HCT116 (cell line): ENCODE results near the gene TRIM41. TPM values are rescaled to one million over a fixed set of nuclear protein-coding genes. Genes with fewer than 3 reads are reported as not detected.

ENCODE experiments used
- ATAC-seq: fragments of 200-7000 bp; cut with Tn5 transposase; 2 replicates; pipeline ENCODE4 v1.9.1; 2020; ENCODE audit warnings: mild to moderate bottlenecking, moderate library complexity
- BruUV-seq: library from RNA; stranded (reverse); fragments of 400-500 nt; replicated peaks from 2 replicates; lab custom pipeline; 2021; lab: Mats Ljungman, UMichigan
- CTCF ChIA-PET: fragments of 300-600 bp; sonication (Branson Sonifier 250); formaldehyde crosslinking; loops from one replicate; lab custom pipeline; 2021; ENCODE audit warnings: antibody characterized with exemption; lab: Charles Lee
- POLR2A ChIA-PET: fragments of 300-600, 350-600 bp; sonication (Branson Sonifier 250); formaldehyde crosslinking; loops from one replicate; lab custom pipeline; 2021; ENCODE audit warnings: antibody characterized with exemption; lab: Charles Lee
- RAD21 ChIA-PET, 2 experiments: fragments of 300-600 bp; sonication (Branson Sonifier 250); formaldehyde crosslinking; loops; one replicate each; lab custom pipeline; 2023; ENCODE audit warnings: low total read pairs in 2 of 2; ENCODE audit not compliant: uncharacterized antibody in 2 of 2, unreplicated experiment in 2 of 2, low non-redundant PET in 1 of 2; lab: Charles Lee
- DNase-seq: peaks from one replicate; pipeline ENCODE4 v3.0.0-alpha.2; 2010; ENCODE audit warnings: low read depth, low spot score
- H2AFZ ChIP-seq: fragments of 200-600 bp; shearing (Covaris generic), sonication (generic); 2 replicates; pipeline ENCODE4 v1.6.1; 2017; ENCODE audit warnings: low read depth, mixed run types, mixed read lengths, antibody characterized with exemption, low read length; ENCODE audit not compliant: poor library complexity, severe bottlenecking
- H3K27ac ChIP-seq: 2 replicates; pipeline ENCODE4 v1.5.1; 2012; ENCODE audit warnings: low read depth, low read length
- H3K27me3 ChIP-seq: fragments of 200-600 bp; sonication (generic); 2 replicates; pipeline ENCODE4 v1.6.1; 2016; ENCODE audit warnings: mixed run types, low read length, mixed read lengths; ENCODE audit not compliant: insufficient read depth
- H3K36me3 ChIP-seq, 2 experiments: fragments of 200-500 bp in 1 of 2; fragments of 200-600 bp in 1 of 2; sonication (Bioruptor generic) in 1 of 2; sonication (generic) in 1 of 2; 2 replicates each; pipeline versions ENCODE4 v1.5.1 to v1.6.1; 2014 to 2016; ENCODE audit warnings: low read length in 2 of 2, inconsistent platforms in 1 of 2, mixed read lengths in 1 of 2, mixed run types in 1 of 2; ENCODE audit not compliant: insufficient read depth in 2 of 2, control insufficient read depth in 1 of 2
- H3K4me1 ChIP-seq, 2 experiments: fragments of 200-600 bp in 1 of 2; sonication (generic) in 1 of 2; 2 replicates each; pipeline versions ENCODE4 v1.5.1 to v1.6.1; 2012 to 2017; ENCODE audit warnings: low read length in 2 of 2, inconsistent platforms in 1 of 2, mild to moderate bottlenecking in 1 of 2, mixed read lengths in 1 of 2, mixed run types in 1 of 2, moderate library complexity in 1 of 2; ENCODE audit not compliant: insufficient read depth in 2 of 2, control insufficient read depth in 1 of 2
- H3K4me2 ChIP-seq: fragments of 200-600 bp; sonication (generic); 2 replicates; pipeline ENCODE4 v1.6.1; 2017; ENCODE audit warnings: mixed run types, low read length, mixed read lengths
- H3K4me3 ChIP-seq, 2 experiments: fragments of 200-600 bp in 1 of 2; sonication (generic) in 1 of 2; replicated peaks in 1 of 2; 2 replicates each; pipeline ENCODE4 v1.5.1; 2011 to 2016; ENCODE audit warnings: low read length in 2 of 2, control low read depth in 1 of 2, low read depth in 1 of 2, mild to moderate bottlenecking in 1 of 2, mixed read lengths in 1 of 2, mixed run types in 1 of 2
- H3K79me2 ChIP-seq: fragments of 200-600 bp; sonication (generic); 2 replicates; pipeline ENCODE4 v1.6.1; 2017; ENCODE audit warnings: mild to moderate bottlenecking, mixed run types, low read length, moderate library complexity, mixed read lengths; ENCODE audit not compliant: insufficient read depth
- H3K9ac ChIP-seq: fragments of 200-600 bp; sonication (generic); 2 replicates; pipeline ENCODE4 v1.6.1; 2016; ENCODE audit warnings: low read length, mixed read lengths
- H3K9me2 ChIP-seq: fragments of 200-600 bp; sonication (generic), shearing (Covaris generic); 2 replicates; pipeline ENCODE4 v1.6.1; 2017; ENCODE audit warnings: mixed run types, mild to moderate bottlenecking, moderate library complexity; ENCODE audit not compliant: insufficient read depth
- H3K9me3 ChIP-seq, 2 experiments: fragments of 200-500 bp in 1 of 2; fragments of 200-600 bp in 1 of 2; sonication (Bioruptor generic) in 1 of 2; sonication (generic) in 1 of 2; 2 replicates each; pipeline ENCODE4 v1.6.1; 2014 to 2017; ENCODE audit warnings: low read length in 2 of 2, mixed read lengths in 2 of 2, inconsistent platforms in 1 of 2, low read depth in 1 of 2, mild to moderate bottlenecking in 1 of 2, mixed run types in 1 of 2, moderate library complexity in 1 of 2; ENCODE audit not compliant: control insufficient read depth in 1 of 2, insufficient read depth in 1 of 2
- H4K20me1 ChIP-seq: fragments of 200-600 bp; sonication (generic), shearing (Covaris generic); 2 replicates; pipeline ENCODE4 v1.6.1; 2017; ENCODE audit warnings: mixed run types, mild to moderate bottlenecking, moderate library complexity; ENCODE audit not compliant: insufficient read depth
- ATF3 ChIP-seq: IDR thresholded peaks from 2 replicates; pipeline ENCODE4 v1.6.1; 2012
- CTCF ChIP-seq, 3 experiments: fragments of 200-600 bp in 1 of 3; sonication (generic) in 1 of 3; IDR thresholded peaks in 2 of 3; conservative IDR thresholded peaks in 1 of 3; 2 replicates each; pipeline ENCODE4 v1.5.1; 2012 to 2017; ENCODE audit warnings: low read depth in 2 of 3, low read length in 2 of 3, antibody characterized with exemption in 1 of 3, borderline replicate concordance in 1 of 3, control low read depth in 1 of 3, mild to moderate bottlenecking in 1 of 3, mixed read lengths in 1 of 3, mixed run types in 1 of 3, moderate library complexity in 1 of 3; ENCODE audit not compliant: insufficient read depth in 1 of 3
- FOSL1 ChIP-seq: IDR thresholded peaks from 2 replicates; pipeline ENCODE4 v1.6.1; 2012; ENCODE audit warnings: low read depth
- POLR2AphosphoS5 ChIP-seq: IDR thresholded peaks from 2 replicates; pipeline ENCODE4 v1.6.1; 2011; ENCODE audit warnings: mild to moderate bottlenecking, low read depth, low read length, moderate library complexity
- YY1 ChIP-seq: IDR thresholded peaks from 2 replicates; pipeline ENCODE4 v1.6.1; 2011; ENCODE audit warnings: low read length, low read depth, moderate library complexity, mild to moderate bottlenecking; ENCODE audit not compliant: insufficient replicate concordance; ENCODE audit errors: extremely low read depth
- ZBTB33 ChIP-seq: IDR thresholded peaks from 2 replicates; pipeline ENCODE4 v1.6.1; 2011; ENCODE audit warnings: mild to moderate bottlenecking, low read length, moderate library complexity; ENCODE audit not compliant: insufficient replicate concordance; ENCODE audit errors: extremely low read depth
- ZFX ChIP-seq: fragments of 450-650 bp; IDR thresholded peaks from 2 replicates; pipeline ENCODE4 v1.6.1; 2017
- intact Hi-C: fragments of 100-400 bp; cut with micrococcal nuclease; formaldehyde crosslinking; loops from 2 replicates; pipeline ENCODE4 v1.10.0; 2022
- total RNA-seq: library from RNA; stranded (reverse); gene quantifications from one replicate; pipeline ENCODE4 v1.2.1, GENCODE V29; 2021; ENCODE audit not compliant: unreplicated experiment

Gene TRIM41
- total RNA-seq, 1 experiment from 2014 or later: 51.8 TPM

GRCh38 chr5:181186986-181187499 is 36.0 kb upstream of the TRIM41 start (continued):
- TF ChIP-seq ZBTB33: no peak
- TF ChIP-seq ZFX: no peak
- TF ChIP-seq POLR2AphosphoS5: no peak
- TF ChIP-seq FOSL1: no peak

DNA sequence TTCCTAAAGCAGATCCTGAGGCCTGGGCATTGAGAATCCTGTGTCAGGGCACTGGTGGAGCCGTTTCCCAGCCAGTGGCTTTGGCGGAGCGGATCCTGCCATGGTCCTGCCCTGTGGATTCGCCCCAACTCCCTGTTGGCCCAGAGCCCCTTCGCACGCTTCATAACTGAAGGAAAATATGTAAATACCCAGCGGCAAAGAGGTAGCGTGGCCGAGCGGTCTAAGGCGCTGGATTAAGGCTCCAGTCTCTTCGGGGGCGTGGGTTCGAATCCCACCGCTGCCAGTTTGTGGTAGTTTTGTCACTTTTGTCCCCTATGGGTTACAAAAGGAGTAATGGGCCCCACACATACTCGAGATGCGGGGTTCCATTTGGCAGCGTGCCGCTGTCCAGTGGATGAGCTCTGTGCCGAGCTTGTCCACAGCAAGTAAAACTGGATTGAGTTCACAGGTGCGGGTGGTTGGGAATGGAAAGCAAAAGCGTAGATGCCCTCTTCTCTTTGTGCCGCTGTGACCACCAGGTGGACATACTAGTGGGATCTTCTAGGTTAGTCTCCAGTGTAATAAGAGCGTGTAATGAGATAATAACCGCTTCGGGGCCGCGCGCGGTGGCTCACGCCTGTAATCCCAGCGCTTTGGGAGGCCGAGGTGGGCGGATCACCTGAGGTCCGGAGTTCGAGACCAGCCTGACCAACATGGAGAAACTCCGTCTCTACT is 35.4 kb upstream of the TRIM41 start:
- Histone ChIP-seq H3K4me1 (peaks cover 23 to 56% of the 10 kb centered on the region in 2 experiments), H3K4me2 (peak overlapping the region; percentile 90), H3K27me3 (no peaks in the 10 kb centered on the region), H3K9ac (peak overlapping the region; percentile 45), H3K9me2 (no peaks in the 10 kb centered on the region), H3K4me3 (peak overlapping the region; percentile 29 to 42), H3K36me3 (no peaks in the 10 kb centered on the region), H3K27ac (peak overlapping the region; percentile 67), H3K79me2 (0 out of 2 replicates have a peak, but pooled peaks cover 6% of the 10 kb centered on the region), H2AFZ (peak overlapping the region; percentile 93), H3K9me3 (no peaks in the 10 kb centered on the region), H4K20me1 (no peaks in the 10 kb centered on the region)
- CTCF ChIA-PET: interaction anchor here (0.9 kb wide), 1 partner anchor 14 kb away, joined by 6 read pairs; no protein-coding TSS in a partner anchor
- peak; percentile 86 for DNase-seq
- peak; percentile 40 for ATAC-seq
- intact Hi-C loops: loop anchor here (1.0 to 2.0 kb wide), 4 partner anchors 15 to 35 kb away; no protein-coding TSS in a partner anchor
- TF ChIP-seq ZBTB33: peak; percentile 51
- TF ChIP-seq YY1: no peak
- TF ChIP-seq CTCF (IDR thresholded peaks at IDR 0.05 in 2 of 3, conservative IDR thresholded peaks at IDR 0.05 in 1 of 3; ENCODE audit: borderline replicate concordance in 1 of 3, insufficient read depth in 1 of 3, low read depth in 2 of 3, low read length in 2 of 3): peak in 2 of 3 experiments; percentile 31 to 32; a peak in 3 of 6 replicates
- TF ChIP-seq ATF3: no peak
- BruUV-seq: no TSS peak
- RAD21 ChIA-PET: no interaction called here
- POLR2A ChIA-PET: interaction anchor here (0.7 to 3.2 kb wide), 8 partner anchors 14 to 49 kb away, joined by 3 to 13 read pairs (median 4); partner anchors contain the start of genes TRIM41 and TRIM7
